Measurements from ENCODE around the gene RAB33A. TPM values are rescaled to one million over a fixed set of nuclear protein-coding genes. Genes with fewer than 3 reads are reported as not detected.

The RAB33A gene
- total and polyA plus RNA-seq, 9 of the 15 experiments (the other 6 are each of a cell fraction or from before 2014, with no cell fraction given), result 0.04 to 0.20 (median 0.06) TPM; not detected in 4

- TF ChIP-seq CREB3 (tag; conservative IDR thresholded peaks at IDR 0.05; ENCODE audit: low read depth) (no peak), ZNF592 (IDR thresholded peaks at IDR 0.05) (peak; percentile 72), ZEB2 (IDR thresholded peaks at IDR 0.05) (0 out of 2 replicates have a peak, but pooled peaks have one; percentile 31), FIP1L1 (IDR thresholded peaks at IDR 0.05; ENCODE audit: low read depth, low read length, poor library complexity, severe bottlenecking) (no peak), HCFC1 (IDR thresholded peaks at IDR 0.05; ENCODE audit: low read depth, low read length) (no peak), HDAC1 (IDR thresholded peaks at IDR 0.05) (0 out of 4 replicates have a peak, but pooled peaks of 1 of the 2 experiments have one; percentile 18), ZNF696 (CRISPR knock-in tag; conservative IDR thresholded peaks at IDR 0.05) (no peak), ETV1 (tag; conservative IDR thresholded peaks at IDR 0.05; ENCODE audit: low read depth) (peak; percentile 26; the same call in 1 of the 2 replicates), EWSR1 (IDR thresholded peaks at IDR 0.05; ENCODE audit: borderline replicate concordance, low read depth, partially characterized antibody) (no peak), NEUROD1 (IDR thresholded peaks at IDR 0.05; ENCODE audit: borderline replicate concordance, low read depth, low read length, partially characterized antibody) (no peak), ZKSCAN8 (CRISPR knock-in tag; IDR thresholded peaks at IDR 0.05) (peak; percentile 24; the same call in 1 of the 2 replicates), SREBF2 (CRISPR knock-in tag; IDR thresholded peaks at IDR 0.05) (no peak), ZNF318 (IDR thresholded peaks at IDR 0.05; ENCODE audit: borderline replicate concordance in 1 of 2, low read depth in 1 of 2) (peak in 1 of 2 experiments; percentile 77; a peak in 2 of 4 replicates)
Measured at GRCh38 chrX:130173190-130173895, 1.6 kb downstream of the RAB33A start (continued).

All from K562 (cell line).